Measurements from ENCODE around the gene CUX1.

GRCh38 chr7:101911800-101912715 is 94.6 kb downstream of the CUX1 start:
- TF ChIP-seq, protein P1, sequence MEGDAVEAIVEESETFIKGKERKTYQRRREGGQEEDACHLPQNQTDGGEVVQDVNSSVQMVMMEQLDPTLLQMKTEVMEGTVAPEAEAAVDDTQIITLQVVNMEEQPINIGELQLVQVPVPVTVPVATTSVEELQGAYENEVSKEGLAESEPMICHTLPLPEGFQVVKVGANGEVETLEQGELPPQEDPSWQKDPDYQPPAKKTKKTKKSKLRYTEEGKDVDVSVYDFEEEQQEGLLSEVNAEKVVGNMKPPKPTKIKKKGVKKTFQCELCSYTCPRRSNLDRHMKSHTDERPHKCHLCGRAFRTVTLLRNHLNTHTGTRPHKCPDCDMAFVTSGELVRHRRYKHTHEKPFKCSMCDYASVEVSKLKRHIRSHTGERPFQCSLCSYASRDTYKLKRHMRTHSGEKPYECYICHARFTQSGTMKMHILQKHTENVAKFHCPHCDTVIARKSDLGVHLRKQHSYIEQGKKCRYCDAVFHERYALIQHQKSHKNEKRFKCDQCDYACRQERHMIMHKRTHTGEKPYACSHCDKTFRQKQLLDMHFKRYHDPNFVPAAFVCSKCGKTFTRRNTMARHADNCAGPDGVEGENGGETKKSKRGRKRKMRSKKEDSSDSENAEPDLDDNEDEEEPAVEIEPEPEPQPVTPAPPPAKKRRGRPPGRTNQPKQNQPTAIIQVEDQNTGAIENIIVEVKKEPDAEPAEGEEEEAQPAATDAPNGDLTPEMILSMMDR (IDR thresholded peaks at IDR 0.05) = peak in 2 of 4 experiments; percentile 29 to 40
- no peak for TF ChIP-seq POLR2A (IDR thresholded peaks at IDR 0.05)

All from uterus (tissue), 2 donors.